ENCODE data around the gene CFAP61.

DNA sequence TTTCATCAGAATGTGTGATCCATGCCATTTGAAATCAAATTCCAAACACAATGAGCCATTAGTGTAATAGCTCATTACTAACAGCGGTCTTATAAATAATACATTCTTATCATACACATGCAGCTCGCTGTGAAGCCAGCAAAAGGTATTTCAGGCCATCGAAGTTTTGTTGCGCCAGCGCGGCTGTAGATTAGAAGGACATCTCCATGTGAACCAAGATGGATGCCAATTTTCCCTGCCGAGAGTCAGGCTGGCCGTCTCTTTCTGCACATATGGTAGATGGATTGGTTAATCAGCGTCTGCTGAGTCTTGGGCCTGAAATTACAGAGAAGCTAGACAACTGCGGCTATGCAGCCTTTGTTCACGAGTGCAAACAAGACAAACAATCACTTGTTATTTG lies 44.1 kb downstream of the CFAP61 start:
- no peak for TF ChIP-seq EGR1 (conservative IDR thresholded peaks at IDR 0.05)
- no peak for TF ChIP-seq NR1H2 (CRISPR knock-in tag; IDR thresholded peaks at IDR 0.05)
- TF ChIP-seq STAG1 (CRISPR knock-in tag; IDR thresholded peaks at IDR 0.05; ENCODE audit: borderline replicate concordance): no peak
- TF ChIP-seq NONO (IDR thresholded peaks at IDR 0.05; ENCODE audit: low read depth in 2 of 2, low read length in 1 of 2): no peak
- no peak for TF ChIP-seq POLR2A (conservative IDR thresholded peaks at IDR 0.05)
- no peak for TF ChIP-seq ZSCAN29 (IDR thresholded peaks at IDR 0.05)
- TF ChIP-seq ZNF134 (CRISPR knock-in tag; conservative IDR thresholded peaks at IDR 0.05): no peak
- TF ChIP-seq, protein P1, sequence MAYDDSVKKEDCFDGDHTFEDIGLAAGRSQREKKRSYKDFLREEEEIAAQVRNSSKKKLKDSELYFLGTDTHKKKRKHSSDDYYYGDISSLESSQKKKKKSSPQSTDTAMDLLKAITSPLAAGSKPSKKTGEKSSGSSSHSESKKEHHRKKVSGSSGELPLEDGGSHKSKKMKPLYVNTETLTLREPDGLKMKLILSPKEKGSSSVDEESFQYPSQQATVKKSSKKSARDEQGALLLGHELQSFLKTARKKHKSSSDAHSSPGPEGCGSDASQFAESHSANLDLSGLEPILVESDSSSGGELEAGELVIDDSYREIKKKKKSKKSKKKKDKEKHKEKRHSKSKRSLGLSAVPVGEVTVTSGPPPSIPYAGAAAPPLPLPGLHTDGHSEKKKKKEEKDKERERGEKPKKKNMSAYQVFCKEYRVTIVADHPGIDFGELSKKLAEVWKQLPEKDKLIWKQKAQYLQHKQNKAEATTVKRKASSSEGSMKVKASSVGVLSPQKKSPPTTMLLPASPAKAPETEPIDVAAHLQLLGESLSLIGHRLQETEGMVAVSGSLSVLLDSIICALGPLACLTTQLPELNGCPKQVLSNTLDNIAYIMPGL (CRISPR knock-in tag; IDR thresholded peaks at IDR 0.05): no peak
- no peak for TF ChIP-seq SIN3B (IDR thresholded peaks at IDR 0.05; ENCODE audit: low read depth)
- TF ChIP-seq, protein P2, sequence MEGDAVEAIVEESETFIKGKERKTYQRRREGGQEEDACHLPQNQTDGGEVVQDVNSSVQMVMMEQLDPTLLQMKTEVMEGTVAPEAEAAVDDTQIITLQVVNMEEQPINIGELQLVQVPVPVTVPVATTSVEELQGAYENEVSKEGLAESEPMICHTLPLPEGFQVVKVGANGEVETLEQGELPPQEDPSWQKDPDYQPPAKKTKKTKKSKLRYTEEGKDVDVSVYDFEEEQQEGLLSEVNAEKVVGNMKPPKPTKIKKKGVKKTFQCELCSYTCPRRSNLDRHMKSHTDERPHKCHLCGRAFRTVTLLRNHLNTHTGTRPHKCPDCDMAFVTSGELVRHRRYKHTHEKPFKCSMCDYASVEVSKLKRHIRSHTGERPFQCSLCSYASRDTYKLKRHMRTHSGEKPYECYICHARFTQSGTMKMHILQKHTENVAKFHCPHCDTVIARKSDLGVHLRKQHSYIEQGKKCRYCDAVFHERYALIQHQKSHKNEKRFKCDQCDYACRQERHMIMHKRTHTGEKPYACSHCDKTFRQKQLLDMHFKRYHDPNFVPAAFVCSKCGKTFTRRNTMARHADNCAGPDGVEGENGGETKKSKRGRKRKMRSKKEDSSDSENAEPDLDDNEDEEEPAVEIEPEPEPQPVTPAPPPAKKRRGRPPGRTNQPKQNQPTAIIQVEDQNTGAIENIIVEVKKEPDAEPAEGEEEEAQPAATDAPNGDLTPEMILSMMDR (IDR thresholded peaks at IDR 0.05 in 2 of 3, conservative IDR thresholded peaks at IDR 0.05 in 1 of 3; ENCODE audit: insufficient read depth in 2 of 3, low read depth in 1 of 3, low read length in 3 of 3): no peak
- TF ChIP-seq JUN (IDR thresholded peaks at IDR 0.05; ENCODE audit: borderline replicate concordance, low read depth, low read length): no peak
- no peak for TF ChIP-seq JUN (CRISPR knock-in tag; IDR thresholded peaks at IDR 0.05; ENCODE audit: borderline replicate concordance)
- TF ChIP-seq CHD2 (IDR thresholded peaks at IDR 0.05; ENCODE audit: low read depth, low read length): no peak
- no peak for TF ChIP-seq ZNF830 (CRISPR knock-in tag; IDR thresholded peaks at IDR 0.05)
